ENCODE measurements around the gene BCR. TPM values are rescaled to one million over a fixed set of nuclear protein-coding genes. Genes with fewer than 3 reads are reported as not detected.

BCR gene
- 134 and 176 TPM in 2 replicates for total RNA-seq

DNA sequence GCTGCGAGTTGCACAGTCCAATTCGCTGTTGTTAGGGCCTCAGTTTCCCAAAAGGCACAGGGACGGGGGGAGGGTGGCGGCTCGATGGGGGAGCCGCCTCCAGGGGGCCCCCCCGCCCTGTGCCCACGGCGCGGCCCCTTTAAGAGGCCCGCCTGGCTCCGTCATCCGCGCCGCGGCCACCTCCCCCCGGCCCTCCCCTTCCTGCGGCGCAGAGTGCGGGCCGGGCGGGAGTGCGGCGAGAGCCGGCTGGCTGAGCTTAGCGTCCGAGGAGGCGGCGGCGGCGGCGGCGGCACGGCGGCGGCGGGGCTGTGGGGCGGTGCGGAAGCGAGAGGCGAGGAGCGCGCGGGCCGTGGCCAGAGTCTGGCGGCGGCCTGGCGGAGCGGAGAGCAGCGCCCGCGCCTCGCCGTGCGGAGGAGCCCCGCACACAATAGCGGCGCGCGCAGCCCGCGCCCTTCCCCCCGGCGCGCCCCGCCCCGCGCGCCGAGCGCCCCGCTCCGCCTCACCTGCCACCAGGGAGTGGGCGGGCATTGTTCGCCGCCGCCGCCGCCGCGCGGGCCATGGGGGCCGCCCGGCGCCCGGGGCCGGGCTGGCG lies at the start of gene BCR:
Gene BCR (plus strand): TSS at position 209 of the 592 bp plus-strand sequence. CDS start 452 bp downstream, outside the sequence.

DNA sequence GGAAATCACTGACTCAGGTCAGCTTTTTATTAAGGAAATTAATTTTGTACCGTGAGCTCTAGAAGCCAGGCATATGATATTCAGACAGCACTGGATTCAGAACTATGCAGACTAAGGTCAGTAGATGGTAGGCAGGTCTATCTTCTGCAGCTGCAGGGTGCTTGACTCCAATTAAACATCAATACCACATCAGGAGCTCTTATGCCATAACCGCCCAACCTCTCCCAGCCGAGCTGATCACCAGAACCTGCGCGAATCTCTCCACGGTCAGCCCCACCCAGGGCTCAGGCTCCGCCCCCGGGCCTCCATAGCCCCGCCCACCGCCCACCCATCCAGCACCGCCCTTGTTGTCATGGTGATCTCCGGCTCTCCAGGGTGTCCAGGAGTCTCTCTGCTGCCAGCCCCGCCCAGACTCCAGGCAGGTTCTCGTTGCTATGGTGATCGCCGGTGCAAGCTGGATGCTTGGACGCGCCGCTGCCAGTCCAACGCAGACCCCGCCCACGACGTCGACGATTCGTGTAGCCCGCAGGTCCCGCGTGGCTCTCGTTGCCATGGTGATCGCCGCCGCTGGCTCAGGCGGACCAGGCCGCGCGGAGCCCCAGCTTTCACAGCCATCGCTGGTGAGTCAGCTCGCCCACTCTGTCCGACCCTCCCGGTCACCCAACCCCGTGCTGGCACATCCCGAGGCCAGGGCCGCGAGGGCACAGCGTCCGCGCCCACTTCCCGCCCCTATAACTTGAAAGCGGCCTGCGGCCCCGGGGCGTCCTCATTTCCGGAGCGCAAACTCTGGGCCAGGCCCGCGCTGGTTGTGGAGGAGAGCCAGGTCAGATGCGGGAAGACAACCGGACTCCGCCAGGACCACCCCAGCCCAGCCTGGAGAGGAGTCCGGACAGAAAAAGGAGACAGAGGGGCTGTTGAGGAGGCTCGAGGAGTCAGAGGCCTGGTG lies 35.1 kb upstream of the BCR start, which contains the start of gene RAB36:
Gene RAB36 (plus strand): TSS at position 546 of the 946 bp plus-strand sequence. CDS start 1,140 bp downstream, outside the sequence.

Other genes with a start within 250 kb of the BCR start
- 0.66 and 1.7 TPM in 2 replicates for gene GNAZ, start 110.0 kb upstream of the BCR start, total RNA-seq
- gene RSPH14, start 38.5 kb upstream of the BCR start, total RNA-seq: 0.19 TPM in 1 of 2 replicates, not detected in the other
- 1.0 and 1.3 TPM in 2 replicates for gene RAB36, start 35.0 kb upstream of the BCR start, total RNA-seq

Data from endothelial cell of coronary artery (primary cell).